HPDE6-E6E7 (cell line): ENCODE measurements around the gene MICAL1.

Experiments
- DNase-seq: peaks from one replicate; pipeline ENCODE4 v3.0.0; 2011; ENCODE audit warnings: missing footprints; ENCODE audit errors: extremely low spot score

Gene MICAL1, protein sequence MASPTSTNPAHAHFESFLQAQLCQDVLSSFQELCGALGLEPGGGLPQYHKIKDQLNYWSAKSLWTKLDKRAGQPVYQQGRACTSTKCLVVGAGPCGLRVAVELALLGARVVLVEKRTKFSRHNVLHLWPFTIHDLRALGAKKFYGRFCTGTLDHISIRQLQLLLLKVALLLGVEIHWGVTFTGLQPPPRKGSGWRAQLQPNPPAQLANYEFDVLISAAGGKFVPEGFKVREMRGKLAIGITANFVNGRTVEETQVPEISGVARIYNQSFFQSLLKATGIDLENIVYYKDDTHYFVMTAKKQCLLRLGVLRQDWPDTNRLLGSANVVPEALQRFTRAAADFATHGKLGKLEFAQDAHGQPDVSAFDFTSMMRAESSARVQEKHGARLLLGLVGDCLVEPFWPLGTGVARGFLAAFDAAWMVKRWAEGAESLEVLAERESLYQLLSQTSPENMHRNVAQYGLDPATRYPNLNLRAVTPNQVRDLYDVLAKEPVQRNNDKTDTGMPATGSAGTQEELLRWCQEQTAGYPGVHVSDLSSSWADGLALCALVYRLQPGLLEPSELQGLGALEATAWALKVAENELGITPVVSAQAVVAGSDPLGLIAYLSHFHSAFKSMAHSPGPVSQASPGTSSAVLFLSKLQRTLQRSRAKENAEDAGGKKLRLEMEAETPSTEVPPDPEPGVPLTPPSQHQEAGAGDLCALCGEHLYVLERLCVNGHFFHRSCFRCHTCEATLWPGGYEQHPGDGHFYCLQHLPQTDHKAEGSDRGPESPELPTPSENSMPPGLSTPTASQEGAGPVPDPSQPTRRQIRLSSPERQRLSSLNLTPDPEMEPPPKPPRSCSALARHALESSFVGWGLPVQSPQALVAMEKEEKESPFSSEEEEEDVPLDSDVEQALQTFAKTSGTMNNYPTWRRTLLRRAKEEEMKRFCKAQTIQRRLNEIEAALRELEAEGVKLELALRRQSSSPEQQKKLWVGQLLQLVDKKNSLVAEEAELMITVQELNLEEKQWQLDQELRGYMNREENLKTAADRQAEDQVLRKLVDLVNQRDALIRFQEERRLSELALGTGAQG

GRCh38 chr6:109455437-109456110, at the start of gene MICAL1:
Gene MICAL1, minus strand, starts transcription at chr6:109455772. Its CDS starts 1,576 bp downstream, at chr6:109454196.
- DNase-seq: peak; percentile 44

DNA sequence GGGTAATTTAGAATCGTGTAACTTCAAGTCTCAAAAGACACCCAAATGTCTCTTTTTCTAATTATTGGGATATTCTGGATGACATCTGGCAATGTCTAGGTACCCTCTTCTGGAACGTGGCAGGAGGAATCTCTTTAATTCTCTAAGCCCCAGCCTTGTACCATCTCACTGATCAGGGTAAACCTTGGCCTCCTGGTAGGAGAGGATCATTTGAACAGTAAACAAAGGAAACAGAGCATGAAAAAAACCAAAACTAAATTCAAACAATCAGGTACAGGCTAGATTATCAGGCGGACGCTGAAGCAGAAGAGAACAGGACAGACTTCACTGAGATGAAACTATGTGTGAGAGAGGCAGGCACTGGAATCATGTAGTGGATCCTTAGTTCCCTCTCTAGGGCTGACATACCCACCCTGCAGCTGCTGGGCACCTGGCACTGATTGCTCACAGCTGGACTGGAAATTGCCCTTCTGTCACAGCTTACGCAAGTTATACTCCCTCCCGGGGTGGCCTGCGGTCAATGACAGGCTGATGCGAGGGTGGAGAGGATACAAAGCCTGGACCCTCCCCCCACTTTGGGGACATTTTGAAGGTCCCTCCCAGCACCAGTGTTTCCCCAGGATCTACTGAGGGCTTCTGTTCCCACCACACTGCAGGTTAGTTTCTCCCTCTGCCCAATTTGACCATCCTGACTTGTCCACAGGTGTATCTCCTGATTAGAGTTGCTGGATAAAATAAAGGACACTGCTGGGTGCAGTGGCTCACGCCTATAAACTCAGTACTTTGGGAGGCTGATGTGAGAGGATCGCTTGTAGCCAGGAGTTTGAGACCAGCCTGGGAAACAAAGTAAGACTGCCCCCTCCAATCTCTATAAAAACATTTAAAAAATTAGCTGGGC, 48.0 kb upstream of the MICAL1 start:
- no peak for DNase-seq

DNA sequence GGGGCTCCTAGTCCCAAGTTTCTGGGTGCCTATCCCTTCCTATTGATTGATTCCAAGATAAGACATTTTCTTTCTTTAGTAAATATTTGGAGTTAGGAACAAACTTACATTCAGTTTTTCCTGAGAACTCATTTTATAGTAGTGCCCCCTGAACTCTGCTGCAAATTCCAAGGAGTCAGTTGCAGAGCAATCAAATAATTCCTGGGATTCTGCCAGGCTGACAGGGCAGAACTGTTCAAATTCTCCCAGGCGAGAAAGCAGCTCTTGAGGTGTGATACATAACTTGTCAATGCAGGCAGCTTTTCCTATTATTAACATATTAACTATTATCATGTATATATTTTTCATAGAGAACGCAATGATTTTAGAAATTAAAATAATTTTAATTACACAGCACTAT, 43.4 kb upstream of the MICAL1 start:
- DNase-seq: no peak

- no peak for DNase-seq
Observed at GRCh38 chr6:109498052-109498451, 42.5 kb upstream of the MICAL1 start.

GRCh38 chr6:109496036-109496772, 40.6 kb upstream of the MICAL1 start:
- DNase-seq: no peak

DNA sequence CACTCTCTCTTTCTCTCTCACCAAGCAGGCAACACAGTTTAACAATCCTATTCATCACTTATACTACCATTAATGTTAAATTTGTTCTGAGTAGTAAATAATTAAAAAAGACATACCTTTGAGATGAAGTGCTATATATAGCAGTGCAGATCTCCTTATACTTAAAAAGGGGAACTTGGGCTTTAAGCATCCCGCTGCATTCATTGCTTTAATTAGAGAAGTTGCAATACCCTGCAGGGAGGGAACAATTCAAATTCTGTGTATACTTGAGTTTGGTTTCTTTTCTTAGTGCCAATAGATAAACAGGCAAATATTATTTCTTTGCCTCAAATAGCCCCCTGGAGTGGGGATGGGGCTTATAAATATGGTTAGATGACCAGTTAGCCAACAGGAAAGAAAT, 38.3 kb upstream of the MICAL1 start:
- DNase-seq: no peak

DNA sequence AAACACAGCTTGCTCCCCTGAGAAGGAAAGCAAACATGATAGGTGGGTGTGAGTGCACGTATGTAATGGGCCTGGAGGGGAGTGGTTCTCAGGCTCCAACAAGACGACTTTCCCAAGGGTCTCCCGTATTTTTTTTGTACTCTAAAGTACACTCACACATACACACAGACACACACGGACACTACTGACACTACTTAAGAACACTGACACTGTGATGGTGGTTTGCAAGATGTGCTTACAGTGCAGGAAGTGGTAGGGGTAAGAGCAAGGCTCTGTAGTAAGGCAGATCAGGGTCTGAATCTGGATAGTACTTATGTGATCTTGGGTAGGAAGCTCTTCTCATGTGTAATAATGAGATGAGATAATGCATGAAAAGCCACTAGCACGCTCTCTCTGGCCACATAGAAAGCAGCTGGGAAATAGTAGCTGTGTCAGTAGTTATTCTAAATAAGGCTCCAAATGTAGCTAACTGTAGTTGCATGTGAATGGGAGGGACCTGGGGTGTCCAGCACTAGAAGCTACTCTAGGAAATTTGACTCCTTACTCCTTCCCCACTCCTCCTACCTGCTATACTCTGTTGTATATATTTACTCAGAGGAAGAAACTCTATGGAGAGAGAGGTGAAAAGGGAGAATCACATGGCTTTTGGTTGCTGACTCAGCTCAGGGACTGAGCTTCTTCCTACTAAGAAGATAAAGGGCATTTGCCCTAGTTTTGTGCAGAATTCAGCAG, 35.8 kb upstream of the MICAL1 start:
- no peak for DNase-seq

DNA sequence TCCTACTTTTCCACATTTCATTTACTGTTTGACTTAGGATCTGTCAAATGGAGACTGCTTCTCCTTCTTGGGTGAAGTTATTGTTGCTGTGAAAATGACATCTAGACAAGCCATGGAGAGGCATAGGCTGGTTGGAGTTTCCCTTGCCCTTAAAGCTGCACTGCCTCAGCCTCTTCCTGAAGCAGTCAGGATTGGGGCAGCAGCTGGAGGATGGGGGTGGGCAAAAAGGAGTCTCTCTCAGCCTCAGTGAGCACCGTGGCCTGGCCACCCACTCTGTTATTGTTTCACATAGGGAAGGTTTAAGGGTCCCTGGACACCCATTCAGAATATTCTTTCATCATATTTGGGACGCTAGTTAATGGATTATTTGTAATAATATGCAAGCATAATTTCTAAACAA, 35.1 kb upstream of the MICAL1 start:
- DNase-seq: no peak

DNA sequence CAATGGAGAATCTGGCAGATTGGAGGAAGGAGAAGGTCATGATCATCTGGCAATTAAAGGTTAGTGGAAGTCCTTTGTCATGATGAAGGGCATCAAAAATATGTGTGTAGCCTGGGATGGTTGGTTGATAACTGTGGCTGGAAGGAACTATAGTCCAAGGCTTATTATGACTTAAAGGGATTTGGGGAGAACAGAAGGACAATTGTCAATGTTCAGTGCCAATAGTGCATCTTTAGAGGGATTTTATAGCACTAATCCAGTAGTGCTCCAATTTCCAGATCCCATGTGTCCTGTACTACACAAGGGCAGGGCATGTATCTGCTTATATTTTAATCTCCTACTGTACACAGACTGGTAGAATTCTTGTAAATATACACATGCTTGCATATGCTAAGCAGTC, 32.4 kb upstream of the MICAL1 start:
- DNase-seq: no peak

- no peak for DNase-seq
Observed at GRCh38 chr6:109486068-109486467, 30.5 kb upstream of the MICAL1 start.

DNA sequence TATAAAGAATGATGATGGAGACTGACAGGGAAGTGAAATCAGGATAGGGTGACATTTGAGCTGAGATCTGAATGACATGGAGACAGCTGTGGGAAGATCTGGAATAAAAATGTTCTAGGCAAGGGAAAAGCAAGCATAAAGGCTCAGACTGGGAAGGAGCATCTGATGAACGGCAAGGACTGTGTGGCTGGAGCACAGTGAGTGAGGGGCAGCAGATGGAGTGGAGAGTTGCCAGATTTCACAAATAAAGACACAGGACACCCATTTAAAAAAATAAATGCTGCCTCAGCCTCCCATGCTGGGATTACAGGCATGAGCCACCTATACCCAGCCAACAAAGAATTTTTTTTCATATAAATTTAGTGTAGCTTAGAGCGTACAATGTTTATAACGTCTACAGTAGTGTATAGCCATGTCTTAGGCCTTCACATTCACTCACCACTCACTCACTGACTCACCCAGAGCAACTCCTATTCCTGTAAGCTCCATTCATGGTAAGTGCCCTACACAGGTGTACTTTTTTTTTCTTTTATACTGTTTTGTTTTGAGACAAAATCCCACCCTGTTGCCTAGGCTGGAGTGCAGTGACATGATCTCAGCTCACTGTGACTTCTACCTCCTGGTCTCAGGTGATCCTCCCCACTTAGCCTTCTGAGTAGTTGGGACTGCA, 29.8 kb upstream of the MICAL1 start:
- DNase-seq: no peak

GRCh38 chr6:109484122-109484521, 28.6 kb upstream of the MICAL1 start:
- DNase-seq: no peak

DNA sequence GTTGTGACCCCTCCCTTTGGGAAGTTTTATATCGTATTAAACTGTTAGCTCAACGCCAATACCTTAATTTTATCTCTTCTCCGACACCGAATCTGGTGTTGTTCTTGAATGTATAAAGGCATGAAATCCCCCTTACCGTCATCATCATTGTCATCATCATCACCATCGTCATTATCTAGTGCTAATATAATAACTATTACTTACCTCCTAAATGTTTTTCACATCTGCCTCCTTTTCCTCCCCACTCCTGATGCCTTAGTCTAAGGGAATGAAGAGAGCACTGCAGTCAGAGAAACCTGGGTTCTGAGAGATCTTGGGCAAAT, 28.1 kb upstream of the MICAL1 start:
- DNase-seq: no peak

- peak; percentile 86 for DNase-seq
Observed at GRCh38 chr6:109482905-109483734, 27.5 kb upstream of the MICAL1 start, which contains the start of gene ZBTB24. Gene ZBTB24, minus strand, starts transcription at chr6:109483219. Its CDS starts 1,193 bp downstream, at chr6:109482026.

GRCh38 chr6:109480993-109481480, 25.5 kb upstream of the MICAL1 start:
- DNase-seq: no peak

DNA sequence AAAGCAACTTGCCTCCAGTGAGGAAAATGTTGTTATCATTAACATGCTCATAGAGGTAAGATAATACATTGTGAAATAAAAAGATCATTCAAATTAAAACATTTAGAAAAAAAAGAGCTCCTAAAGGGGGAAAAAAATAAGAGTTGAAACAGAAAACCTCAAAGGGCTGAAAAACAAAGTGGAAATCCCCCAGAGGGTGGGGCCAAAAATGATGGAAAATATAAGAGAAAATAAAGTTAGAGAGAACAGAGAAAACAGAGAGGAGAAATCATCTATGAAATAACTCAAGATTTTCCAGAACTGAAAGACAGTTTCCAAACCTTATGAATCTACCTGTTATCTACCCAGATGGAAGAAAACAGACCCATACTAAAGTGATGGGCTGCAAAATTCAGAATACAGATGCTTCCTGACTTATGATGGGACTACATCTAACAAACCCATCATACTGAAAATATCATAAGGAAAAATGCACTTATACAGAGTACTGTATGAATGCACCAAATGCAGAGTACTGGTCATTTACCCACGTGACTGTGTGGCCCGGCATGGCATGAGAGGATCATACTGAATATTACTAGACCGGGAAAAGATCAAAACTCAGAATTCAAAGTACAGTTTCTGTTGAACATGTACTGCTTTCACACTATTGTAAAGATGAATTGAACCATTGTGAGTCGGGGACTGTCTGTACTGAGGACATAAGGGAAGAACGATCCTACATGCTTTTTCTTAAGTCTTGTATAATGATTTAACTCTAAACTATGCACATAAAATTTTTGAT, 23.5 kb upstream of the MICAL1 start:
- DNase-seq: no peak

- DNase-seq: no peak
Observed at GRCh38 chr6:109478222-109478805, 22.7 kb upstream of the MICAL1 start.
